Choroid plexus epithelial cell (primary cell): Measurements from ENCODE around the gene FAM110A.
"Not testable (repeated sequence)": the region's sequence is repeated elsewhere in the genome, so short reads cannot be mapped to it uniquely, and the experiment has no call there.

Experiments
- DNase-seq: peaks from one replicate; pipeline ENCODE4 v3.0.0-alpha.2; 2010; ENCODE audit warnings: low read depth
- H3K4me3 ChIP-seq: 2 replicates; pipeline ENCODE4 v1.5.1; 2011; ENCODE audit warnings: low read depth, mild to moderate bottlenecking, control low read depth, low read length, moderate library complexity
- CTCF ChIP-seq: conservative IDR thresholded peaks from 2 replicates; pipeline ENCODE4 v1.5.1; 2011; ENCODE audit warnings: low read depth, mild to moderate bottlenecking, control low read depth, inconsistent platforms, low read length, moderate library complexity

FAM110A gene

GRCh38 chr20:824490-824889, 9.0 kb upstream of the FAM110A start:
- no peak overlapping the region for H3K4me3 ChIP-seq
- no peak for DNase-seq
- TF ChIP-seq CTCF = no peak

DNA sequence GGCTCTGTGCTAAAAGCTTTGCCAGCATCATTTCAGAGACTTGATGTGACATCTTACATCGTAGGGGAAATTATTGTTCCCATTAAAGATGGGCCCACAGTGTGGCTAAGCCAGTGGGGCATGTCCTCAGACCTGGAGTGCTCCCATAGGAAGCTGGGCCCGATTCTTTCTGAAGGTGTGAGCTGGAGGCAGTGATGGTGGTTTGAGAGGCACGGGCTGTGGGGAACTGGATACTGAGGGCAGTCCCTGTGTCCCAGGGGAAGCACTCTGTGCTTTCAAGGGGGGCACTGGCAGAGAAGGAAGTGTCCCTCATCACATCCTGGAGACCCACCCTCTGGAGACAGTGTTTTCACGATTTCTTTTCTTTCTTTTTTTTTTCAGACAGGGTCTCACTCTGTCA, 8.6 kb upstream of the FAM110A start:
- no peak for DNase-seq
- no peak for TF ChIP-seq CTCF
- no peak overlapping the region for H3K4me3 ChIP-seq

- H3K4me3 ChIP-seq = no peak overlapping the region
- DNase-seq = peak; percentile 54
- TF ChIP-seq CTCF = no peak
These were observed 7.6 kb upstream of the FAM110A start for GRCh38 chr20:825710-826421.

DNA sequence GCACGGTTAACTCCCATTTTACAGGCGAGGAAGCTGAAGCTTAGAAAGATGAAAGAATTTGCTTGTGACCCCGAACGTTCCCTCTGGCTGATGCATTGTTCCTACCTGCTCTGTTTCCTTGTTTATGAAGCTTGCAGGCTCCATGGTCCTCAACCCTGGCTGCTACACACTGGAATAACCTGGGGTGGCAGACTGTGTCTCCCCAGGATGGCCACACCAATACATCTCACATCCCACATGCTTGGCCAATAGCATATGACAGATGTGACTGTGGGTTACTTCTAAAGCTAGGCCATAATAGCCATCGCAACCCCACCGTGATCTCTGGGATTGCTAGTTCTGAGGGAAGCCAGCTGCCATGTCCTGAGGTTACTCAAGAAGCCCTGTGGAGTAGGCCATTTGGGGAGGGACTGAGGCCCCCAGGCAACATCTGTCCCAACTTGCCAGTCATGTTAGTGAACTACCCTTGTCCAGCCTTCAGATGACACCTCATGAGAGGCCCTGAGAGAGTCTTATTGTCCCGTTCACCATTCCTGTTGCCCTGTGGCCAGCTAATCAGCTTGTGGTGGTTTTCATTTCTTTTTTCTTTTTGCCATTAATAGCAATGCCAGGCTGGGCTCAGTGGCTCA, 6.7 kb upstream of the FAM110A start:
- no peak overlapping the region for H3K4me3 ChIP-seq
- DNase-seq = no peak
- TF ChIP-seq CTCF = no peak

DNA sequence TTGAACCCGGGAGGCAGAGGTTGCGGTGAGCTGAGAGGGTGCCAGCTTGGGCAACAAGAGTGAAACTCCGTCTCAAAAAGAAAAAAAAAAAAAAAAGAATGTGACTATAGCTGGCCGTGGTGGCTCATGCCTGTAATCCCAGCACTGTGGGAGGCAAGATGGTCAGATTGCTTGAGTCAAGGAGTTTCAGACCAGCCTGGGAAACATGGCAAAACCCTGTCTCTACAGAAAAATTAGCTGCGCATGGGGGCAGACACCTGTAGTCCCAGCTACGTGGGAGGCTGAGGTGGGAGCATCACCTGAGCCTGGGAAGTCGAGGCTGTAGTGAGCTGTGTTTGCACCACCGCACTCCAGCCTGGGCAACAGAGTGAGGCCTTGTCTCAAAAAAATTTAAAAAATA, 5.5 kb upstream of the FAM110A start:
- not testable (repeated sequence) for H3K4me3 ChIP-seq, DNase-seq

- DNase-seq = no peak
- no peak for TF ChIP-seq CTCF
- H3K4me3 ChIP-seq = no peak overlapping the region
These were observed 4.5 kb upstream of the FAM110A start for GRCh38 chr20:828987-829386.

- DNase-seq = peak; percentile 20
- H3K4me3 ChIP-seq = no peak overlapping the region
- no peak for TF ChIP-seq CTCF
These were observed 4.0 kb upstream of the FAM110A start for GRCh38 chr20:829551-829950.
